LHCN-M2 (cell line): Measurements from ENCODE around the gene SLC13A1. TPM values are rescaled to one million over a fixed set of nuclear protein-coding genes. Genes with fewer than 3 reads are reported as not detected.
"Not testable (repeated sequence)": the region's sequence is repeated elsewhere in the genome, so short reads cannot be mapped to it uniquely, and the experiment has no call there.

ENCODE experiments used
- DNase-seq: peaks from one replicate; pipeline ENCODE4 v3.0.0-alpha.2; 2012; ENCODE audit warnings: low read depth
- total RNA-seq: library from RNA; depleted of rRNA; stranded (reverse); fragments of >200 nt; gene quantifications from 2 replicates; pipeline ENCODE4 v1.2.3, GENCODE V29; 2014; rRNA removed

The SLC13A1 gene
- total RNA-seq, 1 experiment from 2014 or later: not detected

DNA sequence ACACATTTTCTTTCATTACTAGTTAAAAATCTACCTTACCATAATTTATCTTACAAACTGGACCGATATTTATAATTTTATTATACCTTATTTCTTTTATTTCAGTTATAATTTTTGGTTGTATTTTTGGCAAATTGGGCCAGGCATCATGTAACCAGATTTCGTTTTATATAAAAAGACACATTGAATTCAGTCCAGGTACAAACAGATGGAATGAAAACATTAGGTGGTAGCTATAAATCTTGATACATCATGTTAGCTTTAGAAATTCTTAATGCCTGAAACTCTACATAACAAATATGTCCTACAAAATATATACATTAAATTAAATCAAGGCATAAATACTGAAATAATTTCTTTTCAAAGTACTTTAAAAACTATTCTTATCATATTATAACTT lies 73.1 kb downstream of the SLC13A1 start:
- no peak for DNase-seq

DNA sequence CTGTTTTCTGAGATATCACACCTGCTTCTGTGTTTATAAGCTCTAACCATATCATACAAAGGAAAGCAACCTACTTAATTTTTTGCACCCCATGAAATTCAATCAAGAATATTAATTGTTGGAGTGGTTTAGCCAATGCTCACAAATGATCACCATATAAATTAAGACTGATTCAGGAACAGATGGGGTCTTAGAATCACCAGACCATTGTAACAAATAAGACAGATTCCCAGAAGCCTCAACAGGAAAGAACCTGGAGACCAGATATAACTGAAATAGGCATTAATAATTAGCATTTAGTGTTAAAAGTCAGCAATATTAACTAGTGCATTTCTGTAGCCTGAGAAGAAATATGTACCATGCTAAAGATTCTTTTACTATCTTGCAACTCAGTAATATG lies 73.6 kb downstream of the SLC13A1 start:
- DNase-seq: no peak

DNA sequence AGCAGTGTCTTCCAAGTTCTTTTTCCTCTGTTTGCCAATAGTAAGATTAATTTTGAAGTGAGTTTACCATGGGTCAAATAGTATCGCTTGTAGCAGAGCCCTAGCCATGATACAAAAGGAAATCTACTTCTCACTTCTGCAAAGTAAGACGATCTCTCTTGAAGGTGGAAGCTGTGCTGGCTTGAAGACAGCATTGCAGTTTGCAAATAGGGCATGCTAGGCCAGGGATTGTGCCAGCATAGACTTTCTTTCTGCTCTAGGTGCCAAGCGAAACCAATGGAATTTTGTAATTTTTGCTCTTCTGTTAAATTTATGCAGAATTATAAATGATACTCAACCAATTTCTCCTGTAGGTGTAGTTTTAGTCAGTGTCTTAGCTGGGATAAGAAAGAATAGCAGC lies 74.5 kb downstream of the SLC13A1 start:
- DNase-seq: no peak

DNA sequence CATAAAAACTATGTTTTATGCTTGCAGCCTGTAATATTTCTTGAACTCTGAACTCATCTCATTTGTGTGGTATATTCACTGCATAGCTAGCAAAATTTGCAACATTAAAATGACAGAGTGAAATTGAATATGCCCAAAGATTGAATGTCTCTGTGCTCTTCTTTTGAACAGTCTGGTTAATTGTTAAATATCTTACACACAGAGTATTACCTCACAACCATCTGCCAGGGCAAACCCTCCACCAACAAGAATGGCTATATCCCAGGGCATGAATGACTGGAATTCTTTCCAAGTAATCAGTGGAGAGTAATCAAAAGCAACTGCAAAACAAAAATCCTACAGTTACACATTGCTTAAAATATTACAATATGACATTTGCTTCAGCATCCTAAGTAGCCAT lies 76.9 kb downstream of the SLC13A1 start:
- no peak for DNase-seq

DNA sequence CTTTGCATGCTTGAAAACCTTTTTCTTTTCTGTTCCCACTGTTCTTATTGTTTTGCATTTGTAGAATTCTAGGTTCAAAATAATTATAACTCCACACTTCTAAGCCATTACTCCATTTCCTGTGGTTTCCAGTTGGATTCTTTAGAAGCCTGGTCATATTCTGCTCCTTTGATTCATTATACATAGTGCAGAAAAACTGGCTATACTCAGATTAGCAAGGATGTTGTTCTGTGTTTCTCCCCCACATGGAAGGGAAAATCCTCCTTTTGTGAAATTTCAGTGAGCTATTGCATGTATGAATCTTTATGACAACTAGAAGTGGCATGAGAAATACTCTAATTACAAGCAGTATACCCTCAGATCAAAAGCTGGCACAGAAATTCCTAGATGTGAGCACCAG lies 79.5 kb downstream of the SLC13A1 start:
- peak; percentile 72 for DNase-seq

DNA sequence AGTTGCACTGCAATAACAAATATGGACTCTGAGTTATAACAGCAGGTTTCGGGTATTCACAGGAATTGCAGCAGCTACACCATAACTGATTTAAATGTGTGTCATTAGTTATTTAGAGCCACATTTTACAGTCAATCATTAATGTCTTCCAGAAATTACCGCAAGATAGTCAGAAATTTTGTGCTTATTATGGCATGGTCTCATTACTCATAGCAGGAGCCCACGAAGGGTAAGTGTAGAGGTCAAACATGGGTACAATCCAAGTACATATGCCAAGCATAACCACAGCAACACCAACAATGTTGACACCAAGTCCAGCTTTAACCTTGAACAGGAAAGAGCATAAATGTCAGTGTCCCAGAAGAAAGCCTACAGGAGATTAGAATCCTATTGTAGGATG lies 84.4 kb downstream of the SLC13A1 start:
- peak; percentile 57 for DNase-seq

DNA sequence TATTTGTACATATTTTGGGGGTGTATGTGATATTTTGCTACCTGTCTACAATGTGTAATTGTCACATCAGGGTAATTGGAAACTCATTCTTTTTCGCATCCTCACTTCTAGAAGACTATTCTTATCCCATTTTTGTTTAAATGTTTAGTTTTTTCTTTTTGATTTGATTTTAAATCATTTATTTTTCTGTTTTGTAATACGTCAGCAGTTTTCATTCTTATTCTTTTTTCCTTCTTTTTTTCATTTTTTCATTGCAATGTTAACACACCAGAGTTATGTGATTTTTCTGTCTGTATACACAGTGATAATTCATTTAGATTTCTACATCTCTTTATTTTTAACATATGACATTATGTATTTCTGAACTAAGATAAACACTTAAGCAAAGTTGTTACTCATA lies 85.5 kb downstream of the SLC13A1 start:
- no peak for DNase-seq

DNA sequence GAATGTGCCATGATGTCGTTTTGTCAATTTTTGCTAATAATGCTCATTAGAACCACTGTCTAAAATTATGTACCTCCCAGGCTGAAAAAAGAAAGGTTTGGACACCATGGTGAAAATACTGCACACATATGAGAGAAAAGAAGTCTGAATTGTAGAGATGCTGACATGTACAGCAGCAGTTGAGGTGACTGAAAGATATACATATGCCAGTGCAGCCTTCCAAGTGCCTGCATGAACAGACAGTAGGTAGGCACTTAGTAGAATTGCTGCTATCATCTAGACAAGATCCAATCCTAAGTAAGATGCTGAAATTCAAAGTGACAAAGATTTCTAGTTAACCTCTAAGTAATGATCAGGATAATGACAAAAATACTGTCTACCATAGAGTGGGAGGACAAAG lies 86.9 kb downstream of the SLC13A1 start:
- DNase-seq: no peak

DNA sequence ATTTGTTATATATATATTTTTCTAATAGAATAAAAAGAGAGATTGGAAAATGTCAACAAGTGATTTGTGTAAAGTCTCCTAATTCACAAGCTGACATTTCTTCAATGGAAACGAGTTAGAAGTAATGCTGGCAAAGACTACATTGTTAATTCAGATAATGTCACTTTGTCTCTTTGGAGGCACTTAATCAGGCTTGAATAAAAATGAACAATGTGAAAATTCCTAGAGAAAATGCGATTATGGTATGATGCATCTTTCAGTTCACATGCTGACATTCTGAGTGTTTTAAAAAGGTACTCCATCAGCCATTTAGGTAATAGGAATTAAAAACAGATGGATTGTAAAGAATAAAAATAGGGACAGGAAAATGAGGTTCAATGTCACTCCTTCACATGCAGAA lies 100.1 kb downstream of the SLC13A1 start:
- no peak for DNase-seq

DNA sequence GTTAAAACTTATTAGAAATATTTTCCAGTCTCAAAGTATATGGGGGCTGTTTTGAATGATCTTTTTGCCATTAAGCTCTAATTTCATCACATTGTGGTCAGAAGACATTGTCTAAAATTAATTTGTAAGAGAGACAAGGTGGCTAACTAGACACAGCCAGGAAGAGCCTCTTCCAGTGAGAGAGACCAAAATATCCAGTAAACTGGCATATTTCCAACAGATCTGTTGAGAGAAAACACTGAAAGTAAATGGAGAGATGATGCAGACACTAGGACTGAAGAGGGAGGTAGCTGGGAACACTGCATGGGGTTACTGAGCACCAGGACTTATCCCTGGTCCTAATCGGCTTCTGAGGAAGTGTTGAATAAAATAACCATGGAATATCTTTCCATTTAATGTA lies 102.8 kb downstream of the SLC13A1 start:
- peak; percentile 48 for DNase-seq

DNA sequence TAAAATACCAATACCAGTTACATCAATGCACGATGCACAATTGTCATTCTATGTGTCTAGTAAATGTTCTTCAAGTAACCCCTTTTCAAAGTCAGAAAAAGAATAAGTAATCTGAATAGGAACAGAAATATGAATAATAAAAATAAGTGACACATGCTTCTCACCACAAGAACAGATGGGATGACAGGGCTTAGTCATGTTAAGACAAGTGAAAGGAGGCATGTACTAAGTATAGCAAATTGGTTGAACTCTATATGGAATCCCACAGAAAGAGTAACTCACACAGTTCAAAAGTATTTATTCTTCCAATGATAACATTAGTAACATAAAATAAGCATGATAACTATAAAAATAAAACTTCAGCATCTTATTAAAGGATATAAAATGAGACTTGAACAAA lies 103.3 kb downstream of the SLC13A1 start:
- DNase-seq: peak; percentile 88

DNA sequence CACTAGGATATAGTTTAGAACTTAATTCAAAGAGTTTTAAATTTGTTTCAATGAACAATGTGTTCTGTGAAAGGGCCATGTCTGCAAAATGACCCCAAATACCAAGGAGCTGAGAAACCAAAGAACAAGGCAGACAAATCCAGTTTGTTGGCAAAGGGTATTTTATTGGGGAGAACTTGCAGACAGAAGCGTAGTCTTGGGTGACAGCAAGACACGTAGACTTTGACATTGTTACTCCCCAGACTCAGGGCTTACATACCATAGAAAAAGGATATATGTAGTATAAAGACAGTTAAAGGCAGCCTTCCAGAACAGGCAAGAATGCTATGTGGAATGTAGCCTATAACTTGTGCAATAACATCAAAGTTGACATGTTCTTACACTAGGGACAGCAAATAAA lies 109.3 kb downstream of the SLC13A1 start:
- no peak for DNase-seq

DNA sequence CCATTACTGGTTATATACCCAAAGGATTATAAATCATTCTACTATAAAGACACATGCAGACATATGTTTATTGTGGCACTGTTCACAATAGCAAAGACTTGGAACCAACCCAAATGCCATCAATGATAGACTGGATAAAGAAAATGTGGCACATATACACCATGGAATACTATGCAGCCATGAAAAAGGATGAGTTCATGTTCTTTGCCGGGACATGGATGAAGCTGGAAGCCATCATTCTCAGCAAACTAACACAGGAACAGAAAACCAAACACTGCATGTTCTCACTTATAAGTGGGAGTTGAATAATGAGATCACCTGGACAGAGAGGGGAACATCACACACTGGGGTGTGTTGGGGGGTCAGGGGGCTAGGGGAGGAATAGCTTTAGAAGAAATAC lies 112.9 kb downstream of the SLC13A1 start:
- not testable (repeated sequence) for DNase-seq

DNA sequence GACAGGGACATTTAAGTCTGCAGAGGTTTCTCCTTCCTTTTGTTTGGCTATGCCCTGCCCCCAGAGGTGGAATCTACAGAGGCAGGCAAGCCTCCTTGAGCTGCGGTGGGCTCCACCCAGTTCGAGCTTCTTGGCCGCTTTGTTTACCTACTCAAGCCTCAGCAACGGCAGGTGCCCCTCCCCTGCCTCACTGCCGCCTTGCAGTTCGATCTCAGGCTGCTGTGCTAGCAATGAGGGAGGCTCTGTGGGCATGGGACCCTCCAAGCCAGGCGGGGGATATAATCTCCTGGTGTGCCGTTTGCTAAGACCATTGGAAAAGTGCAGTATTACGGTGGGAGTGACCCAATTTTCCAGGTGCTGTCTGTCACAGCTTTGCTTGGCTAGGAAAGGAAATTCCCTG lies 114.9 kb downstream of the SLC13A1 start:
- DNase-seq: not testable (repeated sequence)

DNA sequence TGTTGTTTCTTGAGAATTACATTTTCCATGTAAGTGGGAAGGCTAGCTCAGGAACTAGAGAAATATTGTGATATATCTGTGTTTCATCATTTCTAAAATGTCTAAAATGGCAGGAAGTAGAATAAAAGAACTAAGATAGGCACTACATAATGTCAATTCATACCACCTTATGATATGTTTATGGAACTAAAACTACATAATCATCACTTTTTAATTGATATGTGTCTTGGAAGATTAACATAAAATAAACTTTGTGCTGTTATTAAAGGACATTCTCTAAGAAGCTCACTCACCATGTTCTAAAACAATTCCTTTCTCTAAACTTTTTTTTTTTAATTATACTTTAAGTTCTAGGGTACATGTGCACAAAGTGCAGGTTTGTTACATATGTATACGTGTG lies 120.7 kb downstream of the SLC13A1 start:
- DNase-seq: no peak

DNA sequence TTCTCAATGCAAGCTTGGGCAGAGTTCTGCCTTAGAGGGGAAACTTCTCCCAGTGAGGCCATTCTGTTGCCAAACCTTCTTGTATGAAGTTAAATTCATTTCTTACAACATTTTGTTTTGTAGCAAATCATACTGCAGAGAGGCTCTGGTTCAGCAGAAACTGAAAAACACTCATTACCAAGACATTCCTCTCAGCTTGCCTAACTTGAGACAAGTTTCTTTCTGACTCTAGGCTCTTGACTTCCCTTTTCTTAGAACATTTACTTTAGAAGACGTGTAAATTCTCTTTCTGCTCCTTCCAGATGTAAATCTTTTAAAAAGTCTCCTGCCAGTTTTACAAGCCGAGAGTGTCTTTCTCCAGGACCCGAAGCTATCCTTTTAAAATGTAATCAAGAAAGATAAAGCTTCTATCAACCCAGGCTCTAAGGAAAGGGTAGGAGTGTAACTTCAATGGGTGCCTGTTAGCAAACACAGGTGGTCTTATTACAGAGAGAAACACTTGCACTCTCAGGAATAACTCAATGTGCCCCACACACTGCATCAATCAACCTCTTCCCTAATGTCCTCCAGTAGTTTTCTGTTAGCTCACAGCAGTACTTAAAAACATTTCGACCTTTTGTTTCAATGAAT lies 123.8 kb downstream of the SLC13A1 start:
- DNase-seq: no peak

DNA sequence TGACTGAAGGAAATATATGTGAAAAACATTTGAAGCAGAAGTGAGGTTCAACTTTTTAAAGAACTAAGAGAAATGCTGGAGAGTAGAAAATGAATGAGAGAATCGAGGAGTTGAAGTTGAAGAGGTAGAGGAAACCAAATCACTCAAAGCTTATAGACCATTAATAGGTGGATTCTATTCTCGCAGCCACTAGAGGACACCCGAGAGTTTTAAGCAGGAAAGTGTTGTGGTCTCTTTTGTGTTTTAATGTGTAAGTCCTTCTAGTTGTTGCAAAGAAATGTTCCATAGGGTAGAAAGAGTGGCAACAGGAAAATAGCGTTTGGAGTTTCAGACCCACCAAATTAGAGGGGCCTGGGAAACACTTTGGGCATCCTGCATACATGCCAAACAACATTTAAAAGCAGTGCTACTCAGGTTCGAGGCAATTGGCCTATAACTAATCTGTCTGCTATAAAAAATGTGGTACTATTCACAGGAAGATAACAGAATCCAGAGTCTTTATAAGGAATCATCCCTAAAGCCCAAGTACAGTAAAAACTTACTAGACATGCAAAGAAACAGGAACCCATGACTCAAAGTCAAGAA lies 129.0 kb downstream of the SLC13A1 start:
- DNase-seq: peak; percentile 56

DNA sequence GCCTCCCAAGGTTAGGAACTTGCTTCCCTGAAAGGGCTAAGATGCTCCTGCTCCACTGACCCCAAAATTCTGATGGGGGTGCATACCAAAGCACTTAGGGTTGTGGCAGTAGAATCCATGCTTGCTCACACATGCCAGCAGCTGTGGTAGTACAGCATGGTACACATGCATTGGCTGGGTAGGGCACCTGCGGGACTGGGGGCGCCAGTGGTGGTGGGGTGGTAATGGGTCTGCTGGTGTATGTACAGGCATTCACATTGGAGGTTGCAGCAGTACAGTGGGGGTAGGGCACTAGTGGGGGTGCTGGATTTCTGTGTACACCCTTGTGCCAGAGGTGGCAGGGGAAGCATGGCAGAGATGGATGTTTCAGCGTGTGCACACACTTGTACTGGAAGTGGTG lies 132.0 kb downstream of the SLC13A1 start:
- DNase-seq: no peak

Other genes starting within 250 kb of the SLC13A1 start
- not detected in 2 replicates for gene TAS2R16, start 204.3 kb downstream of the SLC13A1 start, total RNA-seq